Measurements from ENCODE around the gene TM9SF1.

GRCh38 chr14:24143511-24143910 lies 51.7 kb downstream of the TM9SF1 start:
- no peak for TF ChIP-seq EZH2 (IDR thresholded peaks at IDR 0.05; ENCODE audit: borderline replicate concordance, low read depth, low read length, poor library complexity, severe bottlenecking)
- TF ChIP-seq CTCF (conservative IDR thresholded peaks at IDR 0.05; ENCODE audit: low read depth, low read length): no peak
